Stimulated activated naive CD8-positive, alpha-beta T cell treated with anti-CD3 and anti-CD28 coated beads, Interleukin-15, Interleukin-2, amounts not matched to agents 100 U/mL and 50 U/mL, for 24 hours (primary cell): ENCODE measurements around the gene DDI2.
"Not testable (repeated sequence)": the region's sequence is repeated elsewhere in the genome, so short reads cannot be mapped to it uniquely, and the experiment has no call there.

Experiments
- ATAC-seq: fragments of 150-1000 bp; cut with Tn5 transposase; one replicate; pipeline ENCODE4 v1.10.0; 2021
- DNase-seq: peaks from one replicate; pipeline ENCODE4 v3.0.0; 2021

Gene DDI2

DNA sequence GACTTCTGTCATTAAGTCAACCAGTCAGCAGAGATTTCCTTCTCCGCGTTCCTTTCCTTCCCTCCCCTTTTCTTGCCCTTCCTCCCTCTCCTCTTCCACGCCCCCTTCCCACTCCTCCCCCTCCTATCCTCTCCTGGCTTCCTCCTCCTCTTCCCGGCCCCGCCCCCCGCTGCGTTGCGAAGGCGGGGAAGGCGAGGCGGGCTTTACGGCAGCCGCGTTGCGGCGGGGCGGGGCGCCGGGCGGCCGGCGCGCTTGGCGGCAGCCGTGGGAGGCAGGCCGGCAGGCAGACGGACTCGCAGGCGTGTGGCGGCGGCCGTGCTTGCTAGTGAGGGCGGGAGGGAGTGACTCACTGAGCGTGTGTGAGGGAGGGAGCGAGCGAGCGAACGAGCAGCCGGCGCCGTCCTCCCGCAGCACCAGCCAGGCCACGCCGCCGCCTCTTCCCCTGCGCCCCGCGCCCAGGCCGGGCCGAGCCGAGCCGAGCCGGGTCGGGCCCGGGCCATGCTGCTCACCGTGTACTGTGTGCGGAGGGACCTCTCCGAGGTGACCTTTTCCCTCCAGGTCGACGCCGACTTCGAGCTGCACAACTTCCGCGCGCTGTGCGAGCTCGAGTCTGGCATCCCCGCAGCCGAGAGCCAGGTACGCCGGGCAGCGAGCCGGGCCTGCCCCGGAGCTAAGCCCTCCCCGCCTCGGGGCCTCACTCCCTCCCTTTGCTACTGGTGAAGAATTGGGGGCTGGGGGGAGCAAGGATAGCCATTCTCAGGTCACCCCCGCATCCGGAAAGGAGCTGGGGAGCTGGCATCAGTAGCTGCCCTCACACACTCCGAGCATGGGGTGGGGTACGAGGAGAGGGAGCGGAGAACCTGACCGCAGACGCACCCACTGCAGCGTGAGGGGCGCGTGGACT, at the start of gene DDI2:
DDI2 (plus strand) TSS at position 286 of the 904 bp plus-strand sequence; CDS start at position 499, 213 bp downstream.
- ATAC-seq (peak; percentile 94), DNase-seq (peak; percentile 97)

- ATAC-seq (no peak), DNase-seq (no peak)
Measured at GRCh38 chr1:15568387-15569073, 48.7 kb upstream of the DDI2 start.

DNA sequence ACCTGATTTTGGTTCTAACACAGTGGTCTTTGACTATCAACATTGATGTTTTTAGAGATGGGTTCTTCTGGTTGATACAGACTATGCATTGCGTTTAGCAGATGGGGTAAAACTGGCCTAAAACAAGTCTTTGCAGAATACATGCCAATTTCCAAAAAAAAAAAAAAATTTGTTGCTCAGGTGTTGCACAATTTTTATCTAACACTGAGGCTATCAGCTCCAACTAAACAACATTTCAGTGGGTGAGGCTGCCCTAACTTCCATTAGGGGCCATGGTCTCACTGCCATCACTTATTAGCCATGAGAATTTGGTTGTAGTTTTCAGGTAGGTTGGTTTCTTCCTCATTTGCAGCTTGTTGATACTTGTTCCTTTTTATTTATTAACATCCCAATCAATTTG, 46.4 kb upstream of the DDI2 start:
- ATAC-seq (no peak), DNase-seq (no peak)

DNA sequence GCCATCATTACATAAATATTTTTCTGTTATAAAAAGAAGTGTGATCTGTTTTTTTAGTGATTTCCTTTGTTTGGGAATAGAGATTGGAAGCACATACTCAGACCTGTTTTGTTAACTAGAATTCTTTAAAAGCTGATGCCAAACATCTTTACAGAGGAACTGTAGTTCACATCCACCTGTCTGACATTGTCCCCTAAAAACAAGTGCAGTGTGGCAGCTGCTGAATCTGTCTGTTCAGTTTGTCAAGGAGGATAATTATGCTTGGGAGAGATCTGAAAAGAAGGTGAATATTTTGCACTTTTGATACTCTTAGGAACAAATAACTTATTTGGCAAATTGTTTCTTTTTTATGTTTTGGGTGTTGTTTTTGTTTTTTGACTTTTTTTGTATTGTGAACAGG, 46.0 kb upstream of the DDI2 start:
- DNase-seq (no peak), ATAC-seq (no peak)

- no peak for ATAC-seq
- no peak for DNase-seq
Measured at GRCh38 chr1:15573477-15573876, 43.8 kb upstream of the DDI2 start.

DNA sequence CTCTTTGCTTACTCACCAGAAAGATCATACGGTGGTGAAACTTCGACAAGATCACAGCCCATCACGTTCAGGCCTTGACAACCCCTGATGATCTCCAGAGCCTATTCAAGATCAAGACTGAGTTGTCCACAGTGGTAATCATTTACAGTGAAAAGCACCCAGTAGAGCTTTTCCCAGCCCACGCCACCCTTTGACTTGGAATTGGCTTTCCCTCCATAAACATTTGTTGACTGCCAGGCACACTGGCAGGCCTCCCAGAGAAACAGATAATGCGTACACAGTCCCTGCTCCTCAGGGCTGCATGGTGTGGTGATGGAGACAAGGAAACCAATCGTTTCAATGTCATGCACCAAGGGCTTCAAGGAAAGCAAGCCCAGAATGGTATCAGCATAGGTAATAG, 42.5 kb upstream of the DDI2 start:
- no peak for DNase-seq
- ATAC-seq = no peak

DNA sequence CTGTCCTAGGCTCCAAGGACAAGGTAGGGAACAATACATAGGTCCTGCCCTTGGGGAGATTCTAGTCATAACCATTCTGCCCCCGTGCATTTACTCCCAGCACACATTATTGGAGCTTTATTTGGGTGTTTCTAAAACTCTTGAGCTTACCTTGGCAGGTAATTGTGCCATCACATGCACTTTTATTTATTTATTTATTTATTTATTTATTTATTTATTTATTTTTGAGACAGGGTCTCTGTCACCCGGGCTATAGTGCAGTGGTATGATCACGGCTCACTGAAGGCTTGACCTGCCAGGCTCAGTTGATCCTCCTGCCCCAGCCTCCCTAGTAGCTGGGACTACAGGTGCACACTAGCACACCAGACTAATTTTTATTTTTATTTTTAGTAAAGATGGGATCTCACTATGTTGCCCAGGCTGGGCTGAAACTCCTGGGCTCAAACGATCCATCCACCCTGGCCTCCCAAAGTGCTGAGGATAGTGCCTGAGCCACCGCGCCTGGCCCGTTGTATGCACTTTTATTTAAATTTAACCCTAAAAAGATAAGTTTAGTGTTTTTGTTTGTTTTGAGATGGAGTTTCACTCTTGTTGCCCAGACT, 41.6 kb upstream of the DDI2 start:
- ATAC-seq (no peak), DNase-seq (no peak)

- ATAC-seq = no peak
- DNase-seq = no peak
Measured at GRCh38 chr1:15577691-15578090, 39.6 kb upstream of the DDI2 start.

GRCh38 chr1:15578921-15579682, 38.2 kb upstream of the DDI2 start:
- peak; percentile 47 for ATAC-seq
- DNase-seq = peak; percentile 23

GRCh38 chr1:15579683-15580047, 37.6 kb upstream of the DDI2 start:
- no peak for DNase-seq
- no peak for ATAC-seq

- no peak for ATAC-seq
- no peak for DNase-seq
Measured at GRCh38 chr1:15583016-15583706, 34.1 kb upstream of the DDI2 start.

GRCh38 chr1:15584489-15585363, 32.5 kb upstream of the DDI2 start, which contains the start of gene AGMAT:
TSS of gene AGMAT (minus strand) at chr1:15585051. CDS start at chr1:15584967, 84 bp downstream.
- DNase-seq = peak; percentile 75

DNA sequence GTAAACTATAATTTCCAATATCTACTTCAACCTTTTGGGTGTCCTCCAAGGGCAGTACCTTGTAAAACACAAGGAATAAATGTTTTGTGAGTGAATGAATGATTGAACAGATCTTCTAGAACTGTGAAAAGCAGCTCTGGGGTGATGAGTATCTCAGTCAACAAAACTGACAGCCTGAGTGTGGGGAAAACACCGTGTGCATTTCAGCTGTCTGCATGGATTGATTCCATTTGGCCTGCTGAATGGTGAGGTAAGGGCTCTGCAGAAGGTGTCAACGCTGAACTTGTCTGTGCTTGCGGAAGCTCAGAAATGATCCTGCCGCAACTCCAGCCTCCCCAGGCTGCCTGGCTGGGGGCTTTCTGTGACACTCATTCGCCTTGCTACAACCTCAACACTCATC, 25.0 kb upstream of the DDI2 start:
- ATAC-seq (no peak), DNase-seq (no peak)

More at GRCh38 chr1:15584489-15585363, 32.5 kb upstream of the DDI2 start, which contains the start of gene AGMAT:
- peak; percentile 85 for ATAC-seq

DNA sequence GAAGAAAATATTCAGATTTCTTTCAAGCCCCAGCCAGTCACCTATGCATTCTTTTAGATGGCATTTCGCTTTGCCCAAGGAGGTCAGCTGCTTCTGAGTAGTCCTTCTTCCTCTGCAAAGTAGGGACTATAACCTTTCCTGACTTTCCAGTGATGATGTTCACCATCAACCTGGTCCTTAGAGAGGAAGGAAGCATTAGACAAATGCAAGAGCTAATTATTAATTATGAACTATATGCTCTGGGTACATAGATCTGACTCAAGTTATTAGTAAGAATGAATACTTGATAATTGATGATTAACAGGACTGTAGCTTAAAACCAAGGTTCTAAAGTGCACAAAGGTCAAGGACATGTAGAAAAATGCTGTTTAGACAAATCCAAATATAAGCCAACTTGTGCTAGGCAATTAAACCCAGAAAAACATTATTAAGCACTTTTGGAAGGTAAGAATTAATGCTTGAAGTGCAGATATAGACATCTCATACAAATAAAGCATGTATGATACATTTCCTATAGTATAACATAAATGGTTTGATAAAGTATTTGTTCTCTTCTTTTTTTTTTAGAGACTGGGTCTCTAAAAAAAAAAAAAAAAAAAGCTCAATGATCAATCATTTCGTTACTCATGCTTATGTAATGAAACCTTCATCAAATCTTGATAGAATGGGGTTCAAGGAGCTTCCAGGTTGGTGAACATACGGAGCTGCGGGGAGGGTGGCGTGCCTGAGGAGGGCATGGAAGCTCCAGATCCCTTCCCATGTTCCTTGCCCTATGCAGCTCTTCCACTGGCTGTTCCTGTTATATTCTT, 21.2 kb upstream of the DDI2 start:
- no peak for ATAC-seq
- DNase-seq = no peak

GRCh38 chr1:15598436-15598835, 18.8 kb upstream of the DDI2 start:
- no peak for DNase-seq
- ATAC-seq = no peak

DNA sequence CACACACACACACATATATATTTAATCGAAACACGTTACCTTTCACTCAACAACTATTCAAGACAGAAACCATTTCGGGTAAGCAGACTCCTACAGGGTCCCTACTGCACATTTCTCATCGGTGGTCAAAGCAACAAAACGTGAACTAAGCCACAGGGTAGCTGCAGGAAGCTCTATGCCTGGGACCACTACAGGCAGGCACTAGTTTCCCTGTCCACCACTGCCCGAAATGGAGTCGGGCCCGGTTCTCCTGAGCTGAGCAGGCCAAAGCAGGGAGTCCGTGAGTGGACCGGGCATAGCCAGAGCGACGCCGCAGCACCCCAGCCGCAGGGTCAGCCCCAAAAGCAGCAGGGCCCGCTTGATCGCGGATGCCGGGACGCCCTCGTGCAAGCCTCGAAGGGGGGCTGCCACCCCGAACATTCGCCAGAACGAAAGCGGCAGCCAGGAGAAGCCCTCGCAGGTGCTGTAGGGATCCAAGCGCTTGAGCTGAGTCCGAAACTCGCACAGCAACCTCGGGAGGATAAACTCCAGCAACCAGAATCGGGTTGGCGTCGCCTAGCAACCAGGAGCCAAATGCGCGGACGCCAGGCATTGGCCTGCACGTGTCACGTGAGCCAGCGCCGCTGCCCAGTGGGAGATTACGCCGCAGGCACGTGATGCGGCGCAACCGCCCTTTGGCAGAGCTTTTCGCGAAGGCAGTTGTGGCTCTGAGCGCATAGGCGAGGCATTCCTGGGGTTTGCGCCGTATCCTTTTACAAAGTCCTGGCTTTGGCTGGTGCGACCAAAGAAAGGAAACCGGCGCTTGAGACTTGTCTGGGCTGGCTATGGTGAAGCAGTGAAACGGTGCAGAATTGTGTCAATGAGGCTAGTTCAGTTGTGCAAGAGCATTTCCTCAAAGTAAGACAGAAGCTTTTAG, 13.9 kb upstream of the DDI2 start:
- DNase-seq (peak; percentile 91), ATAC-seq (peak; percentile 99)

DNA sequence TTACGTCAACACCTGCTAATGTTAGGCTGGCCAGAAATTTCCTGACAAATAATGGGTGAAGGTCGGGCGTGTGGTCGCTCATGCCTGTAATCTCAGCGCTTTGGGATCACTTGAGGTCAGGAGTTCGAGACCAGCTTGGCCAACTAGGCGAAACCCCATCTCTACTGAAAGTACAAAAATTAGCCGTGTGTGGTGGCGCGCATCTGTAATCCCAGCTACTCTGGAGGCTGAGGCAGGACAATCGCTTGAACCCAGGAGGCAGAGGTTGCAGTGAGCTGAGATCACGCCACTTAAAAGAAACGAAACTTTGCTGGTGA, 13.3 kb upstream of the DDI2 start:
- ATAC-seq, DNase-seq: not testable (repeated sequence)

GRCh38 chr1:15604400-15604799, 12.9 kb upstream of the DDI2 start:
- ATAC-seq = not testable (repeated sequence)

More at GRCh38 chr1:15604400-15604799, 12.9 kb upstream of the DDI2 start:
- not testable (repeated sequence) for DNase-seq
